ENCODE data around the gene NSUN5. TPM values are rescaled to one million over a fixed set of nuclear protein-coding genes. Genes with fewer than 3 reads are reported as not detected.
"Not testable (repeated sequence)": the region's sequence is repeated elsewhere in the genome, so short reads cannot be mapped to it uniquely, and the experiment has no call there.

NSUN5 gene
- total RNA-seq, 2 donors from 2014 or later = 53.5 to 60.5 TPM

- DNase-seq; H3K4me3 Mint-ChIP-seq; H3K27ac Mint-ChIP-seq; H3K9me3 Mint-ChIP-seq; H3K27me3 Mint-ChIP-seq (ENCODE audit: low read depth); ATAC-seq (replicated peaks in 1 of 2); H3K36me3 Mint-ChIP-seq (ENCODE audit: insufficient read depth in 2 of 2): not testable (repeated sequence)
- H3K4me1 Mint-ChIP-seq (ENCODE audit: low read depth) = peaks cover 10% of the 10 kb centered on the region
Measured at GRCh38 chr7:73319541-73319940, 10.9 kb upstream of the NSUN5 start.

GRCh38 chr7:73318656-73319204 is 10.1 kb upstream of the NSUN5 start:
- not testable (repeated sequence) for H3K27me3 Mint-ChIP-seq (ENCODE audit: low read depth); H3K27ac Mint-ChIP-seq; H3K4me3 Mint-ChIP-seq; H3K4me1 Mint-ChIP-seq (ENCODE audit: low read depth); ATAC-seq (replicated peaks in 1 of 2); H3K36me3 Mint-ChIP-seq (ENCODE audit: insufficient read depth in 2 of 2); DNase-seq; H3K9me3 Mint-ChIP-seq

- no peaks in the 10 kb centered on the region for H3K9me3 Mint-ChIP-seq
- H3K27me3 Mint-ChIP-seq (ENCODE audit: low read depth) = no peaks in the 10 kb centered on the region
- H3K4me3 Mint-ChIP-seq = no peak overlapping the region
- DNase-seq (no peak), ATAC-seq (replicated peaks in 1 of 2) (no peak)
- H3K4me1 Mint-ChIP-seq (ENCODE audit: low read depth) = no peaks in the 10 kb centered on the region
- H3K36me3 Mint-ChIP-seq (ENCODE audit: insufficient read depth in 2 of 2) = no peaks in the 10 kb centered on the region
- no peak overlapping the region for H3K27ac Mint-ChIP-seq
Measured at GRCh38 chr7:73316521-73316920, 7.9 kb upstream of the NSUN5 start.

DNA sequence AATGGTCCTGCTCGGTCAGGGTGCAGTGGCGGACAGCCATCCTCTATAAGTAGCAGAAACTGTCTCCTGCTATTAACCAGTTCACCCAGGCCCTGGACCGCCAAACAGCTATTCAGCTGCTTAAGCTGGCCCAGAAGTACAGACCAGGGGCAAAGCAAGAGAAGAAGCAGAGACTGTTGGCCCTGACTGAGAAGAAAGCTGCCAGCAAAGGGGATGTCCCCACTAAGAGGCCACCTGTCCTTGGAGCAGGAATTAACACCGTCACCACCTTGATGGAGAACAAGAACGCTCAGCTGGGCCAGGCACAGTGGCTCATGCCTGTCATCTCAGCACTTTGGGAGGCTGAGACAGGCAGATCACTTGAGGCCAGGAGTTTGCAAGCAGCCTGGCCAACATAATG is 5.6 kb upstream of the NSUN5 start:
- H3K27ac Mint-ChIP-seq = no peak overlapping the region

DNA sequence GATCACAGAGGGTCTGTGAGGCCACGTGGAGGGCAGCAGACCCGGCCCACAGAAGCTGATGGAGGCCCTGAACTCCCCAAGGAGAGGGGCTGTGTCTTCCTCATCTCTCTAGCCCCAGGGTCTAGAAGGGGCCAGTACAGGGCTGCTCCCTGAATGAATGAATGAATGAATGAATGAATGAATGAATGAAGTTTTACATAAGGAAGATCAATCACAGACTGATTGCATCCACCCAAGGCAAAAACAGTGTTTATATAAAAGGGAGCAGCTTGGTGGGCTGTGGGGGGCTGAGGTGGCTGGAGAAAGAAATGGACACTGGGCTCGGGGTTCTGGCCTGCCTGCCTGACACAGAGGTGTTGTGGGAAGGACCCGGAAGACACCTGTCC is 4.9 kb upstream of the NSUN5 start:
- Mint-ChIP-seq H3K27ac (no peak overlapping the region), H3K36me3 (ENCODE audit: insufficient read depth in 2 of 2) (peaks cover under 1 to 1% of the 10 kb centered on the region in 2 donors), H3K9me3 (peaks cover 0 to 1% of the 10 kb centered on the region in 2 donors), H3K27me3 (ENCODE audit: low read depth) (no peaks in the 10 kb centered on the region), H3K4me1 (ENCODE audit: low read depth) (peaks cover 7% of the 10 kb centered on the region), H3K4me3 (no peak overlapping the region)
- no peak for ATAC-seq (replicated peaks in 1 of 2)
- DNase-seq = no peak

More for the DNA sequence above, 5.6 kb upstream of the NSUN5 start:
- Mint-ChIP-seq H3K4me1 (ENCODE audit: low read depth) (peaks cover 4% of the 10 kb centered on the region), H3K9me3 (peaks cover 0 to under 1% of the 10 kb centered on the region in 2 donors), H3K4me3 (no peak overlapping the region), H3K27me3 (ENCODE audit: low read depth) (no peaks in the 10 kb centered on the region), H3K36me3 (ENCODE audit: insufficient read depth in 2 of 2) (no peaks in the 10 kb centered on the region)
- ATAC-seq (replicated peaks in 1 of 2) (no peak), DNase-seq (no peak)

DNA sequence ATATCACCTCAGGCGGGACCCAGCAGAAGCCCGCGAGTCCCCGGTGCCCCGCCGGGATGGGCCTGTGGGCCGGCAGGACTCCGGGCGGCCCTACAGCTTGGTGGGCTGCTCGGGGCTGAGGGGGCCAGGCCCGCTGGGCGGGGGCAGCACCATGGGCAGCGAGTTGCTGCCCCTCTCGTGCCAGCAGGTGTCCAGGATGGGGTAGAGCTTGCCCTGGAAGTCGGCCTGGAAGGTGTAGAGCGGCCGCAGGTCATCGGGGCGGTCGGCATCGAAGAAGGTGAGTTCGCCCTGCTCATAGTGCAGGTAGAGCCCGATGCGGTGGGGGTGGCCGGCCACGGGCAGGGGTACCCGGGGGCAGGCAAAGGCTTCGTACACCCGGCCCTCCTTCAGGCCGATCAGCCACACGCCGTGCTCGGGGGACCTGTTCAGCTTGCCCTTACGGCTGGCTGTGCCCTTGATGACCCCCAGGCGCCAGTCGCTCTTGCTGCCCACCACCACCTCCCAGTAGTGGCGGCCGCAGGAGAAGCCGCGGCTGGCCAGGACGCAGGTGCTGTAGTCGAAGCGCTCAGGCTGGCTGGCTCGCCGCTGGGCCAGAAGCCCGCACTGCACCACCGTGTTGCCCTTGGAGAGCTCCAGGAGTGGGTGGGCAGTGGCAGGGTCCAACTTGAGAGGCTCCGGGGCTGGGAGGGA is 4.3 kb upstream of the NSUN5 start:
- ATAC-seq (replicated peaks in 1 of 2) (no peak), DNase-seq (no peak)
- Mint-ChIP-seq H3K4me3 (no peak overlapping the region), H3K27ac (no peak overlapping the region), H3K9me3 (peaks cover 0 to 1% of the 10 kb centered on the region in 2 donors), H3K27me3 (ENCODE audit: low read depth) (no peaks in the 10 kb centered on the region), H3K36me3 (ENCODE audit: insufficient read depth in 2 of 2) (peaks cover 1 to 4% of the 10 kb centered on the region in 2 donors), H3K4me1 (ENCODE audit: low read depth) (peaks cover 11% of the 10 kb centered on the region)

GRCh38 chr7:73311421-73311820 is 2.8 kb upstream of the NSUN5 start:
- not testable (repeated sequence) for H3K27me3 Mint-ChIP-seq (ENCODE audit: low read depth); H3K4me3 Mint-ChIP-seq; ATAC-seq (replicated peaks in 1 of 2); DNase-seq; H3K9me3 Mint-ChIP-seq; H3K27ac Mint-ChIP-seq
- H3K4me1 Mint-ChIP-seq (ENCODE audit: low read depth) = peaks cover 26% of the 10 kb centered on the region
- peaks cover 1 to 14% of the 10 kb centered on the region in 2 donors for H3K36me3 Mint-ChIP-seq (ENCODE audit: insufficient read depth in 2 of 2)

GRCh38 chr7:73308074-73308664 is 457 bp downstream of the NSUN5 start:
- H3K36me3 Mint-ChIP-seq (ENCODE audit: insufficient read depth in 2 of 2) = peaks cover 4 to 19% of the 10 kb centered on the region in 2 donors

GRCh38 chr7:73307436-73307835 is 1.2 kb downstream of the NSUN5 start:
- DNase-seq (no peak), ATAC-seq (replicated peaks in 1 of 2) (no peak)
- peak overlapping the region; percentile 96 to 100 for H3K4me3 Mint-ChIP-seq
- peaks cover 4 to 19% of the 10 kb centered on the region in 2 donors for H3K36me3 Mint-ChIP-seq (ENCODE audit: insufficient read depth in 2 of 2)
- no peaks in the 10 kb centered on the region for H3K27me3 Mint-ChIP-seq (ENCODE audit: low read depth)
- H3K4me1 Mint-ChIP-seq (ENCODE audit: low read depth) = peaks cover 33% of the 10 kb centered on the region
- peaks cover 0 to 1% of the 10 kb centered on the region in 2 donors for H3K9me3 Mint-ChIP-seq
- H3K27ac Mint-ChIP-seq = peak overlapping the region; percentile 20

More at GRCh38 chr7:73308074-73308664, 457 bp downstream of the NSUN5 start:
- DNase-seq = no peak
- Mint-ChIP-seq H3K27me3 (ENCODE audit: low read depth) (no peaks in the 10 kb centered on the region), H3K9me3 (peaks cover 0 to 1% of the 10 kb centered on the region in 2 donors), H3K27ac (peak overlapping the region; percentile 94), H3K4me1 (ENCODE audit: low read depth) (peaks cover 33% of the 10 kb centered on the region), H3K4me3 (peak overlapping the region; percentile 96 to 100)
- ATAC-seq (replicated peaks in 1 of 2) = peak; percentile 66 to 67

DNA sequence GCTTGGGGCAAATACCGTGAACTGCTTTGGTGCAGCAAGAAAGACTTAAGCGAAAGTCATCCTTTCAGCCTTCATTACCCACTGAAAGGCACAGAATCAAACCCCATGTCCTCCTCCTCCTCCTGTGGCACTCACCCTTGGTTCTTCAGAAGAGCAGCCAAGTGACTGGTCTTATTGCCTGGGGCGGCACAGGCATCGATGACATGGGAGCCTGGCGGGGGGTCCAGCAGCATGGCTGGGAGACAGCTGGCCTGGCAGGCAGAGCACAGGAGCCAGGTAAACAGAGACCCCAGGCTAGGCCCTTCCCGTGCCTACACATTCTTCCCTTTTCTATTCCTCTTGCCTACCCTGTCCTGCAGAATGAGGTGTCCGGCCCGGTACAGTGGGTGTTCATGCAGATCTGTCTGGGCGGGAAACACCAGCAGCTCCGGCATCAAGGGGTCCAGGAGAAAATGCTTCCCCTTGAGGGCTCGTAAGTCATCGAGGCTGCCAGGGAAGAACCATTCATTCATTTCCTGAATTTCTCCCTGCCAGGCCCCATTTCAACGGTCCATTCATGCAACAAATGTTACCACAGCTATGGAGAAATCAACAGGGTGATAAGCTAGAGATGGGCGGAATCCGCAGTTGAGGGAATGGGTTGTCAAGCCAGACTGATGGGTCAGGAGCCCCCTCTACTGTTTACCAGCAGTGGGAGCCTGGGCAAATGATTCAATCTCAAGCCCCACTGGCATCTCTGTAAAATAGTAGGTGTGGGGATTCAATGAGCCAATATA is 3.8 kb downstream of the NSUN5 start:
- H3K4me3 Mint-ChIP-seq; H3K9me3 Mint-ChIP-seq; DNase-seq; H3K27ac Mint-ChIP-seq; ATAC-seq (replicated peaks in 1 of 2); H3K27me3 Mint-ChIP-seq (ENCODE audit: low read depth): not testable (repeated sequence)
- peaks cover 33% of the 10 kb centered on the region for H3K4me1 Mint-ChIP-seq (ENCODE audit: low read depth)
- peaks cover 4 to 19% of the 10 kb centered on the region in 2 donors for H3K36me3 Mint-ChIP-seq (ENCODE audit: insufficient read depth in 2 of 2)

DNA sequence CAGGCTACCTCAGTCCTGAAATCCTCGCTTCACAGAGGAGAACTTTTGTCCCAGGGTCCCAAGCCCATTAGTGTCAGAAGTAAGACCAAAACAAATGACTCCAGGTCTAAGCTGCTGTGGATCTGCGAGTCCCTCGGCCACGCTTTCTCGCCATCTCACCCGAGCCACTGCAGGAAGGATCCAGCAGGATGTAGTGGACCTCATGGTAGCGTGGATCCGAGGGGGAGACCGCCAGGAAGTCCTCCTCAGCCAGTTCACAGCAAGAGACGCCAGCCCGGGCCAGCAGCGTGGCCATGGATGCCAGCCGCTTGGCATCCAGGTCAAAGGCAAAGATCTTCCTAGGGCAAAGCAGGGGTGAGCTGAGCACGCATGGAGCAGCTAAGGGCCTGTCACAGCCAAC is 4.6 kb downstream of the NSUN5 start:
- no peaks in the 10 kb centered on the region for H3K27me3 Mint-ChIP-seq (ENCODE audit: low read depth)
- peaks cover 4 to 19% of the 10 kb centered on the region in 2 donors for H3K36me3 Mint-ChIP-seq (ENCODE audit: insufficient read depth in 2 of 2)
- DNase-seq (no peak), ATAC-seq (replicated peaks in 1 of 2) (no peak)
- no peaks in the 10 kb centered on the region for H3K9me3 Mint-ChIP-seq
- no peak overlapping the region for H3K27ac Mint-ChIP-seq
- no peak overlapping the region for H3K4me3 Mint-ChIP-seq
- peaks cover 28% of the 10 kb centered on the region for H3K4me1 Mint-ChIP-seq (ENCODE audit: low read depth)

DNA sequence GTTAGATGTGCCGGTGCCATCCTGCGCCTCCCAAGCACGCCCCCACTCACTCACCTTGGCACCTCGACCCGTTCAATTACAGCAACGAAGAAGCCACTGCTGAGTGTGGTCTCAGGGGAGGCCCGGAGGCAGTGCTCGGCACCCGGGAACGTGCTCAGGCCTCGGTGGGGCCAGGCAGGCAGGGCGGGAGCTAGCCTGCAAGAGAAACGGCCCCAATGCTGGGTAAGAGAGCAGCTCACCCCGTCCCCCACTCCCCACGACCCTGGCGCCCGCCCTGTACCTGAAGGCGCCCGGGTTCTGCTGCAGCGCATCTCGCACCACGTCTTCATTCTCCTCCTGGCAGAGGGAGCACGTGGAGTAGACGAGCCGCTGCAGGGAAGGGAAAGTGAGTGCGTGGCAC is 5.1 kb downstream of the NSUN5 start:
- no peak overlapping the region for H3K4me3 Mint-ChIP-seq
- peaks cover 4 to 17% of the 10 kb centered on the region in 2 donors for H3K36me3 Mint-ChIP-seq (ENCODE audit: insufficient read depth in 2 of 2)
- ATAC-seq (replicated peaks in 1 of 2) = no peak
- no peak for DNase-seq
- no peak overlapping the region for H3K27ac Mint-ChIP-seq
- H3K27me3 Mint-ChIP-seq (ENCODE audit: low read depth) = no peaks in the 10 kb centered on the region
- H3K9me3 Mint-ChIP-seq = no peaks in the 10 kb centered on the region
- peaks cover 26% of the 10 kb centered on the region for H3K4me1 Mint-ChIP-seq (ENCODE audit: low read depth)

DNA sequence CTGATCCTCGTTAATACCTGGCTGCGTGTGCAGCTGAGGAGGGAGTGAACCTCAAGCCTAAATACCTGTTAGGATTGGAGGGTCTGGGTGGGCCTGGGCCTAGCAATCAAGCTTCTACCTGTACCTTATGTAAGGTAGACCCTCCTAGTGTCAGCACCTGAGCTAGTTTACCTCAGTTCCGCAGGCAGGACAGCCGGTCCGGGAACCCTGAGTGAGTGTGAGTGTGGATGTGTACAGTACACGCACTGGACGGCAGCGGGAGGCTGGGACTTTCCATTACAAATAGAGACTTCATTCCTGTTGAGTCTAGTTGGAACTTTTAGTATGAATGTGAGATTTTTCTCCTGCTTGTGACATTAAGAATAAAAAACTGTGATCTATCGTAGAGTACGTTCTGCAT is 5.8 kb downstream of the NSUN5 start:
- H3K27me3 Mint-ChIP-seq (ENCODE audit: low read depth) = not testable (repeated sequence)

More for the DNA sequence above, 5.8 kb downstream of the NSUN5 start:
- Mint-ChIP-seq H3K36me3 (ENCODE audit: insufficient read depth in 2 of 2) (peaks cover 3 to 13% of the 10 kb centered on the region in 2 donors), H3K4me1 (ENCODE audit: low read depth) (peaks cover 21% of the 10 kb centered on the region)
- not testable (repeated sequence) for H3K9me3 Mint-ChIP-seq; DNase-seq; ATAC-seq (replicated peaks in 1 of 2); H3K27ac Mint-ChIP-seq; H3K4me3 Mint-ChIP-seq

All from activated T-cell treated with anti-CD3 and anti-CD28 coated beads, Interleukin-2, amount 50 U/mL, for 72 hours (primary cell).